WTC11 (cell line): ENCODE data around the gene GAS2L1. TPM values are rescaled to one million over a fixed set of nuclear protein-coding genes. Genes with fewer than 3 reads are reported as not detected.

ENCODE experiments used
- ATAC-seq: fragments of 200-7000 bp; cut with Tn5 transposase; 2 replicates; pipeline ENCODE4 v1.10.0; 2021; ENCODE audit warnings: mild to moderate bottlenecking, moderate library complexity
- CTCF ChIA-PET: fragments of 300-600 bp; sonication (Branson Sonifier 250); formaldehyde crosslinking; loops from one replicate; lab custom pipeline; 2021; ENCODE audit warnings: antibody characterized with exemption; lab: Charles Lee
- POLR2A ChIA-PET: fragments of 350-600 bp; sonication (Branson Sonifier 250); formaldehyde crosslinking; loops from one replicate; lab custom pipeline; 2021; ENCODE audit warnings: antibody characterized with exemption; lab: Charles Lee
- DNase-seq: peaks from one replicate; pipeline ENCODE4 v3.0.0; 2021; ENCODE audit warnings: low spot score
- H3K27ac Mint-ChIP-seq: 2 replicates; pipeline ENCODE4 v1.8.0; 2021; ENCODE audit warnings: mixed read lengths
- H3K27me3 Mint-ChIP-seq: 2 replicates; pipeline ENCODE4 v1.8.0; 2021; ENCODE audit warnings: low read depth, mild to moderate bottlenecking, moderate library complexity, mixed read lengths
- H3K36me3 Mint-ChIP-seq: 2 replicates; pipeline ENCODE4 v1.8.0; 2021; ENCODE audit warnings: mixed read lengths
- H3K4me1 Mint-ChIP-seq: 2 replicates; pipeline ENCODE4 v1.8.0; 2022; ENCODE audit warnings: mixed read lengths
- H3K4me3 Mint-ChIP-seq: 2 replicates; pipeline ENCODE4 v1.8.0; 2021; ENCODE audit warnings: mild to moderate bottlenecking, moderate library complexity, mixed read lengths
- H3K9me3 Mint-ChIP-seq: 2 replicates; pipeline ENCODE4 v1.8.0; 2021; ENCODE audit warnings: mixed read lengths
- ATF2 ChIP-seq: sonication (generic); formaldehyde crosslinking; IDR thresholded peaks from 2 replicates; pipeline ENCODE4 v1.8.1; 2022; ENCODE audit warnings: low read depth, missing genetic modification reagents, borderline replicate concordance
- CBFB ChIP-seq: sonication (generic); formaldehyde crosslinking; IDR thresholded peaks from 2 replicates; pipeline ENCODE4 v1.8.1; 2022; ENCODE audit warnings: mild to moderate bottlenecking, low read depth, missing genetic modification reagents
- E2F1 ChIP-seq: sonication (generic); formaldehyde crosslinking; IDR thresholded peaks from 2 replicates; pipeline ENCODE4 v1.8.0; 2022; ENCODE audit warnings: mild to moderate bottlenecking, missing genetic modification reagents
- ELF4 ChIP-seq: sonication (generic); formaldehyde crosslinking; IDR thresholded peaks from 2 replicates; pipeline ENCODE4 v1.8.1; 2022; ENCODE audit warnings: low read depth, mild to moderate bottlenecking, moderate library complexity, missing genetic modification reagents
- EMX1 ChIP-seq: fragments of 250-450 bp; sonication (Bioruptor Pico); IDR thresholded peaks from 2 replicates; pipeline ENCODE4 v1.8.0; 2021; ENCODE audit warnings: mild to moderate bottlenecking
- ESRRA ChIP-seq: sonication (generic); formaldehyde crosslinking; IDR thresholded peaks from 2 replicates; pipeline ENCODE4 v1.8.1; 2022; ENCODE audit warnings: mild to moderate bottlenecking, missing genetic modification reagents, borderline replicate concordance
- FOXP4 ChIP-seq: sonication (generic); formaldehyde crosslinking; IDR thresholded peaks from 2 replicates; pipeline ENCODE4 v1.8.0; 2022; ENCODE audit warnings: mild to moderate bottlenecking, missing genetic modification reagents
- GRHL2 ChIP-seq: fragments of 250-450 bp; sonication (Bioruptor Pico); IDR thresholded peaks from 2 replicates; pipeline ENCODE4 v1.8.0; 2022; ENCODE audit warnings: mild to moderate bottlenecking, moderate library complexity; ENCODE audit not compliant: insufficient replicate concordance, severe bottlenecking
- JUN ChIP-seq: sonication (generic); formaldehyde crosslinking; IDR thresholded peaks from 2 replicates; pipeline ENCODE4 v1.8.0; 2023; ENCODE audit warnings: mild to moderate bottlenecking, missing genetic modification reagents
- MXD4 ChIP-seq: fragments of 250-450 bp; sonication (Bioruptor Pico); IDR thresholded peaks from 2 replicates; pipeline ENCODE4 v1.8.0; 2021; ENCODE audit warnings: mild to moderate bottlenecking, moderate library complexity, borderline replicate concordance
- PRRX2 ChIP-seq: fragments of 250-450 bp; sonication (Bioruptor Pico); IDR thresholded peaks from 2 replicates; pipeline ENCODE4 v1.8.0; 2021; ENCODE audit warnings: mild to moderate bottlenecking
- RELA ChIP-seq: sonication (generic); formaldehyde crosslinking; IDR thresholded peaks from 2 replicates; pipeline ENCODE4 v1.8.1; 2022; ENCODE audit warnings: missing genetic modification reagents, mild to moderate bottlenecking, borderline replicate concordance
- SMAD3 ChIP-seq: sonication (generic); formaldehyde crosslinking; IDR thresholded peaks from 2 replicates; pipeline ENCODE4 v1.8.0; 2022; ENCODE audit warnings: missing genetic modification reagents, mild to moderate bottlenecking, borderline replicate concordance
- TCF7 ChIP-seq: sonication (generic); formaldehyde crosslinking; IDR thresholded peaks from 2 replicates; pipeline ENCODE4 v1.8.0; 2022; ENCODE audit warnings: mild to moderate bottlenecking, low read depth, missing genetic modification reagents, moderate library complexity
- TP53 ChIP-seq: sonication (generic); formaldehyde crosslinking; IDR thresholded peaks from 2 replicates; pipeline ENCODE4 v1.8.1; 2023; ENCODE audit warnings: mild to moderate bottlenecking, missing genetic modification reagents
- USF2 ChIP-seq: sonication (generic); formaldehyde crosslinking; IDR thresholded peaks from 2 replicates; pipeline ENCODE4 v1.8.1; 2023; ENCODE audit warnings: mild to moderate bottlenecking, missing genetic modification reagents, moderate library complexity
- ZNF121 ChIP-seq: sonication (generic); formaldehyde crosslinking; IDR thresholded peaks from 2 replicates; pipeline ENCODE4 v1.8.0; 2023; ENCODE audit warnings: missing genetic modification reagents
- ZNF138 ChIP-seq: sonication (generic); formaldehyde crosslinking; conservative IDR thresholded peaks from 2 replicates; pipeline ENCODE4 v1.8.1; 2022; ENCODE audit warnings: mild to moderate bottlenecking, moderate library complexity, missing genetic modification reagents
- total RNA-seq: library from RNA; stranded (reverse); gene quantifications from 3 replicates; pipeline ENCODE4 v1.2.3, GENCODE V29; 2021
- TF ChIP-seq, protein P1 (sequence below): sonication (generic); formaldehyde crosslinking; IDR thresholded peaks from 2 replicates; pipeline ENCODE4 v1.8.0; 2022; ENCODE audit warnings: missing genetic modification reagents
- TF ChIP-seq, protein P2 (sequence below): fragments of 250-450 bp; sonication (Bioruptor Pico); IDR thresholded peaks from 2 replicates; pipeline ENCODE4 v1.8.0; 2021; ENCODE audit warnings: mild to moderate bottlenecking

Gene GAS2L1
- total RNA-seq, 1 experiment from 2014 or later, result 19.9 TPM

GRCh38 chr22:29298641-29299040 is 7.8 kb upstream of the GAS2L1 start:
- Mint-ChIP-seq H3K27me3 (no peaks in the 10 kb centered on the region), H3K27ac (no peak overlapping the region), H3K9me3 (no peaks in the 10 kb centered on the region)
- ChIA-PET CTCF (no interaction called here), POLR2A (interaction anchor here (0.6 kb wide), 1 partner anchor 85 kb away, joined by 3 read pairs; no protein-coding TSS in a partner anchor)
- TF ChIP-seq, protein P1, sequence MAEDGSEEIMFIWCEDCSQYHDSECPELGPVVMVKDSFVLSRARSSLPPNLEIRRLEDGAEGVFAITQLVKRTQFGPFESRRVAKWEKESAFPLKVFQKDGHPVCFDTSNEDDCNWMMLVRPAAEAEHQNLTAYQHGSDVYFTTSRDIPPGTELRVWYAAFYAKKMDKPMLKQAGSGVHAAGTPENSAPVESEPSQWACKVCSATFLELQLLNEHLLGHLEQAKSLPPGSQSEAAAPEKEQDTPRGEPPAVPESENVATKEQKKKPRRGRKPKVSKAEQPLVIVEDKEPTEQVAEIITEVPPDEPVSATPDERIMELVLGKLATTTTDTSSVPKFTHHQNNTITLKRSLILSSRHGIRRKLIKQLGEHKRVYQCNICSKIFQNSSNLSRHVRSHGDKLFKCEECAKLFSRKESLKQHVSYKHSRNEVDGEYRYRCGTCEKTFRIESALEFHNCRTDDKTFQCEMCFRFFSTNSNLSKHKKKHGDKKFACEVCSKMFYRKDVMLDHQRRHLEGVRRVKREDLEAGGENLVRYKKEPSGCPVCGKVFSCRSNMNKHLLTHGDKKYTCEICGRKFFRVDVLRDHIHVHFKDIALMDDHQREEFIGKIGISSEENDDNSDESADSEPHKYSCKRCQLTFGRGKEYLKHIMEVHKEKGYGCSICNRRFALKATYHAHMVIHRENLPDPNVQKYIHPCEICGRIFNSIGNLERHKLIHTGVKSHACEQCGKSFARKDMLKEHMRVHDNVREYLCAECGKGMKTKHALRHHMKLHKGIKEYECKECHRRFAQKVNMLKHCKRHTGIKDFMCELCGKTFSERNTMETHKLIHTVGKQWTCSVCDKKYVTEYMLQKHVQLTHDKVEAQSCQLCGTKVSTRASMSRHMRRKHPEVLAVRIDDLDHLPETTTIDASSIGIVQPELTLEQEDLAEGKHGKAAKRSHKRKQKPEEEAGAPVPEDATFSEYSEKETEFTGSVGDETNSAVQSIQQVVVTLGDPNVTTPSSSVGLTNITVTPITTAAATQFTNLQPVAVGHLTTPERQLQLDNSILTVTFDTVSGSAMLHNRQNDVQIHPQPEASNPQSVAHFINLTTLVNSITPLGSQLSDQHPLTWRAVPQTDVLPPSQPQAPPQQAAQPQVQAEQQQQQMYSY (CRISPR knock-in tag), result no peak
- TF ChIP-seq EMX1, result no peak
- TF ChIP-seq USF2 (CRISPR knock-in tag), result no peak
- TF ChIP-seq TP53 (CRISPR knock-in tag), result no peak
- TF ChIP-seq JUN (CRISPR knock-in tag), result no peak
- no peak for TF ChIP-seq TCF7 (CRISPR knock-in tag)
- no peak for TF ChIP-seq ATF2 (CRISPR knock-in tag)
- no peak for TF ChIP-seq GRHL2 (CRISPR knock-in tag)
- no peak for TF ChIP-seq RELA (CRISPR knock-in tag)
- TF ChIP-seq E2F1 (CRISPR knock-in tag), result no peak
- no peak for TF ChIP-seq ESRRA
- TF ChIP-seq FOXP4 (CRISPR knock-in tag), result no peak
- no peak for TF ChIP-seq ELF4
- TF ChIP-seq MXD4, result no peak
- no peak for TF ChIP-seq PRRX2 (CRISPR knock-in tag)
- TF ChIP-seq, all 79 proteins: peak for 0
- Mint-ChIP-seq H3K4me1 (no peaks in the 10 kb centered on the region), H3K4me3 (no peak overlapping the region), H3K36me3 (peaks cover 65% of the 10 kb centered on the region)
- ATAC-seq (no peak), DNase-seq (no peak)

- Mint-ChIP-seq H3K27me3 (no peaks in the 10 kb centered on the region), H3K9me3 (no peaks in the 10 kb centered on the region), H3K4me3 (no peak overlapping the region), H3K36me3 (peaks cover 58% of the 10 kb centered on the region), H3K4me1 (0 out of 2 replicates have a peak, but pooled peaks cover under 1% of the 10 kb centered on the region), H3K27ac (0 out of 2 replicates have a peak overlapping the region, but pooled peaks have one; percentile 11)
- ChIA-PET POLR2A (interaction anchor here (0.6 kb wide), 1 partner anchor 84 kb away, joined by 3 read pairs; no protein-coding TSS in a partner anchor), CTCF (no interaction called here)
- DNase-seq (no peak), ATAC-seq (no peak)
- TF ChIP-seq TCF7 (CRISPR knock-in tag) (no peak), SMAD3 (CRISPR knock-in tag) (no peak), ZNF138 (CRISPR knock-in tag) (no peak), ZNF121 (CRISPR knock-in tag) (no peak), CBFB (CRISPR knock-in tag) (no peak)
- TF ChIP-seq, protein P2, sequence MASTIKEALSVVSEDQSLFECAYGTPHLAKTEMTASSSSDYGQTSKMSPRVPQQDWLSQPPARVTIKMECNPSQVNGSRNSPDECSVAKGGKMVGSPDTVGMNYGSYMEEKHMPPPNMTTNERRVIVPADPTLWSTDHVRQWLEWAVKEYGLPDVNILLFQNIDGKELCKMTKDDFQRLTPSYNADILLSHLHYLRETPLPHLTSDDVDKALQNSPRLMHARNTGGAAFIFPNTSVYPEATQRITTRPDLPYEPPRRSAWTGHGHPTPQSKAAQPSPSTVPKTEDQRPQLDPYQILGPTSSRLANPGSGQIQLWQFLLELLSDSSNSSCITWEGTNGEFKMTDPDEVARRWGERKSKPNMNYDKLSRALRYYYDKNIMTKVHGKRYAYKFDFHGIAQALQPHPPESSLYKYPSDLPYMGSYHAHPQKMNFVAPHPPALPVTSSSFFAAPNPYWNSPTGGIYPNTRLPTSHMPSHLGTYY, result no peak
These were observed 7.1 kb upstream of the GAS2L1 start for GRCh38 chr22:29299136-29299900.
